ENCODE data around the gene PANK4.

GRCh38 chr1:2518528-2518927 lies 7.9 kb downstream of the PANK4 start:
- TF ChIP-seq EZH2 (IDR thresholded peaks at IDR 0.05) (no peak), POLR2AphosphoS5 (IDR thresholded peaks at IDR 0.05; ENCODE audit: borderline replicate concordance, low read depth, low read length) (no peak), FOXP2 (optimal IDR thresholded peaks at IDR 0.05; ENCODE audit: control extremely low read depth, extremely low read length, insufficient read depth) (no peak)
